NCI-H1436 (cell line): ENCODE measurements around the gene KCNE1.

Experiments used
- DNase-seq: peaks from one replicate; lab custom pipeline; 2025; lab: John Stamatoyannopoulos, UW

The KCNE1 gene

GRCh38 chr21:34535886-34536285 is 23.9 kb upstream of the KCNE1 start:
- DNase-seq, result no peak

DNA sequence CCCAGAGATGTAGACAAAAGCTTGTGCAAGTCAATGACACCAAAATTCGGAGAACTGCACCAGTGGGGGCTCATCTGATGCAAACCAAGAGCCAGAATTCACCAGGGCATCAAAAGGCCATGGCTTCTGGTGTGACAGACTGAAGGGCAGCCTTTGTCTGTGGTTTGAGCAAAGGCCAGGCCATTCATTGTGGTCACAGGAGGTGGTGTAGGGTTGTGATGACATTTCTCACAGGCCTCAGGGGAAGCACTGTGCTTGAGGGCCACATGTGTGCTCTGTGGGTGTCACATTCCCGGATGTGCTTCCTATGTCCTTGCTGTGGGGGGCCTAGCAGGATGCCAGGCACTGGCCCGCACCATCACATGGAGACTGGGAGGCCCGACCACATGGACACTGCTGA is 22.5 kb upstream of the KCNE1 start:
- DNase-seq, result no peak

- DNase-seq, result no peak
Observed at GRCh38 chr21:34533938-34534337, 21.9 kb upstream of the KCNE1 start.

DNA sequence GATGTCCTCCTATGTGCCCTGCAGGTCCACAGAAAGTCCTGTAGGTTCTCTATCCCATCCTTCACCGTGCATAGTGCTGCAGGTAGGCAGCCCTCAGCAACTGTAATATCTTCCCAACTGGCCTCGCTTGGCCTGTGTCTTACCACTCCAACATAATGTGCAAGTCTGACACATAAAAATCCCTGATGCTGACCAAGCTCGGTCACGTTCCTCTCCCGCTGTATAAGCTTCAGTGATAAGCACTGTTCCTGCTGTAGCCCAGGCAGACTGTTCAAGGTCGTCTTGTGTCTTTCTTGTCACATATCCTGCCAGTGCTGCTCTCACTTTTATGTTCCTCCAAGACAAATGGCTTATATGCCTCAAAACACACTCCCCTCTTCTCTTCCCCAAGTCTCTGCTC is 19.4 kb upstream of the KCNE1 start:
- no peak for DNase-seq

- DNase-seq, result no peak
Observed at GRCh38 chr21:34530261-34530660, 18.3 kb upstream of the KCNE1 start.

DNA sequence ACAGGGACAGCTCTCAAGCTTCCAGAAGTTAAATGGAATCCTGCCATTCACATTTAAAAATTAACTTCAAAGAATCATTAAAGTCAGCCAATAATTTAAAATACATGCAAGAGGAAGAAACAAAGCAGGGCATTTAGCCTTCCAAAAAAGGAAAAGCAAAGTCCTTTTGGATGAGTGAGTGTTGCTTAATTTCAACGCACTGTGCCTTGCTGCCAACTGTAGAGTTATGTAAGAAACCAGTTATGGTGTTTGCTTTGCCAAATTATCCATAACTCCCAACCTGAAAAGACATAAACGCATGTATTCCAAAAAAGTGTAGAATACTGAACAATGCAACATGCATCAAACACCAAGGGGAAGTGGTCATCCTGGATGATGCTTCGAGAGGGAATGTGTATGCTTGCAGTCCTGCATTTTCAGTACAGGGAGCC is 16.1 kb upstream of the KCNE1 start:
- DNase-seq, result no peak

DNA sequence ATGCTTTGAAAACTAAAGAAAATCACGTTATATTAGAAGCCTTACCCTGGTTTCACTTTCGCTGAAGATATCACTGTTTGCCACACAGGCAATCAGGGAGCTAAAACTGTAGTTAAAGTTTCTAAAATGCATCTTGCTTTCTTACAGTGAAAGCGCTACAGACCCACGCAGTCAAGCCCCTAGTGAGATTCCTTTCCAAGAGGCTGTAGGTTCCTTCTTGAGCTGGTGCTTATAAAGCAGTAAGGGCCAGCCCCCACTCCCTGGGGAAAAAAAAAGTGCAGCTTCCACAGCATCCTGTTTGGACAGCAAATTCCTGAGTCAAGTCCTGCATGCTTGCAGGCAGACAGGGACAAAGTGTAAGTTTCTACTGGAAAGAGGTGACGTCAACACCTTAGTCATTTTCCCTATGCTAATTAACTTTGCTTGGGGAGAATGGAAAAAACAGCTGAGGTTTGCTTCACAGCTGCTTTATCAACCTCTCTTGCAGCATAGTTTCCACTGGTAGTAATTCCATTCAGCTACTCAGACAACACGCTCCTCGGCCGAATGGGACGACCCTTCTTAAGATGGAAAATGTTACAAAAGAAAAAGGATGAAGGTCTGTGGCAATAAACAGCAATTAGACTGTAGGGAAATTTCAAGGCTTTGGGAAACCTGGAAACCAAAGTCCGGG is 14.7 kb upstream of the KCNE1 start:
- DNase-seq, result no peak

DNA sequence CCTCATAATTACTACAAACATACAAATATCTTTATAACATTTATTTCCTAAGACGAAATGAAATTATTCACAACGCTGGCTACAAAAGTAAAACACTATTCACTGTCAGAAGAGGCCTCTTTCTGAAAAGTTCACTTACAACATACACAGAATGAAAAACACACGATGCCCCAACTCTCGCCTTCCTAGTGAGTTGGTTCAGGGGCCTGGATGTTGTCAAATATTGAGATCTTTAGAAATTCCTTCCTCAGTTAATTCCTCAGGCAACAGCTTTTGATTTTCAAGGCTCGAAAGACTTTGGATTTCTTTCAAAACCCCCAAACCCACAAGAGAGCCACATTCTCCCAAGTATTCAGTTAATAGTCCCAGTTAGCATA is 14.2 kb upstream of the KCNE1 start:
- DNase-seq, result no peak

GRCh38 chr21:34524646-34525601 is 12.9 kb upstream of the KCNE1 start:
- DNase-seq, result no peak

- no peak for DNase-seq
Observed at GRCh38 chr21:34523019-34523555, 11.1 kb upstream of the KCNE1 start.

DNA sequence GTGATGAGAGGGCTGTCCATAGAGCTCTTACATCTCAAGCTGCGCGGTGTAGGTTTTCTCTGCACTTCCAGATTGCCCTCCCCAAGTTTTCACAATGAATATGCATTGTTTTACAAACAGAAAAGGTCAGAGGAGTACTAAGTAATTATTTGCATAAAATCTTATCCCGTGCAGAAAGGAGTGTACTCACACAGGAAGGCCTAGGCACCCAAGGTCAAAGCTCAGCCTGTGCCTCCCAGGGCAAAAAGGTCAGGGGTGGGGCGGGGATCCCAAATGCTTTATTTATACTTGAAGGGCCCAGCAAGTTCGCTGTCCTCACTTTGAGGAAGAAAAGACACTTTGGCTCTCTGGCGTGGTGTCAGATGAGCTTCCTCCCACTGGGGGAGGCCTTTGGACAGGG is 10.3 kb upstream of the KCNE1 start:
- DNase-seq, result no peak

- no peak for DNase-seq
Observed at GRCh38 chr21:34521561-34521960, 9.6 kb upstream of the KCNE1 start.

GRCh38 chr21:34520764-34521508 is 8.9 kb upstream of the KCNE1 start:
- DNase-seq, result no peak

DNA sequence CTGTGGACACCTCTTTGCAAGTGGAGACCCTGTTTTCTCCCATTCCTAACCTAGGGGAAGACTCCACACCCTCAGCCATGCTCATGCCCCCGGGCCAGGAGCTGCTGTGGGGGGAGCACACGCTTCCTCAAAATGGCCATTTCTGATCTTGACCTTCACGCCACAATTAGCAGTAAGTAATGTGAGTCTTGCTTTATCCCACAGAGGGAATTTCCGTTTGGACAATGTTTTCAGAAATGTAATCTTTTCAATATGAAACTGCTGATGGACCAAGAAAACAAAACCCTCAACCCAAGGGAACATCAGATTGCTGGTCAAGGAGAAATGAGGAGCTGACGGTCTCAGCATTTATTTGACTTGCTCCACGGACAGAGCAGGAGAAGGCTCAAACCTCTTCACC is 8.3 kb upstream of the KCNE1 start:
- no peak for DNase-seq

- no peak for DNase-seq
Observed at GRCh38 chr21:34519694-34520093, 7.7 kb upstream of the KCNE1 start.

DNA sequence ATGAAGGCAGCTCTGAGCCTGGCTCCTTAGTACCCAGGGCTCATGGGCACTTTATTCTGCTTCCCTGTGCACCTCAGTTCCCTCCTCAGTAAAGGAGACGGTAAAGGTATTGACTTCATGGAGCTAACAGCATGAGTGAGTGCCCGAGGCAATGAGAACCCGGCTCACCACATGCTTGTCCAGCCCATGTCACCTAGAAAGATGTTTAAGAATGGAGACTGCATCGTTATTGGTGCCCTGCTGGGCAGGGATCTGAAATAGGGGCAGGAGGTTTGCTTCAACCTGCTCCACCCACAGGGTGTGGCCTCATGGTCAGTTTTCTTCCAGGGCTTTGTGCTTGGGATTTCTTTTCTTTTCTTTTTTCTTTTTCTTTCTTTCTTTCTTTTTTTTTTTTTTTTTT is 7.0 kb upstream of the KCNE1 start:
- no peak for DNase-seq

GRCh38 chr21:34518301-34518700 is 6.3 kb upstream of the KCNE1 start:
- DNase-seq, result no peak

- DNase-seq, result no peak
Observed at GRCh38 chr21:34517491-34518245, 5.7 kb upstream of the KCNE1 start.

DNA sequence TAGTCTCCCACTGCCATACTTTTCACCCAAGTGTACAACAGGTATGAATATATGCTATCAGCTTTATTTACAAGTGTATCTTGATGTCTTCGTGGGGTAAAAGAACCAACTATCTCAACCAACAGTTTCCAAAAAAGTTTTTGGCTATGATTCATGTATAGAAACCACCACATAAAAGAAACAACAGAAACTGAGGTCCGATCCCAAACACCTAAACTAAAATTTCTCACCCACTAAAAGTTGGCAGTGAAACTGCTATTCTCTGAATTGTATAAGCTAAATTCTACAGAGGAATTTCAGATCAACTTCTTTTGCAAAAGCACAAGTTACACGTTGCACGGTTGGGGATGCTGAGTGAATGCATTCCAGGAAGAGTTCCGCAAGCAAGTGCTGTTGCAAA is 5.0 kb upstream of the KCNE1 start:
- no peak for DNase-seq

GRCh38 chr21:34514576-34515115 is 2.6 kb upstream of the KCNE1 start:
- no peak for DNase-seq

DNA sequence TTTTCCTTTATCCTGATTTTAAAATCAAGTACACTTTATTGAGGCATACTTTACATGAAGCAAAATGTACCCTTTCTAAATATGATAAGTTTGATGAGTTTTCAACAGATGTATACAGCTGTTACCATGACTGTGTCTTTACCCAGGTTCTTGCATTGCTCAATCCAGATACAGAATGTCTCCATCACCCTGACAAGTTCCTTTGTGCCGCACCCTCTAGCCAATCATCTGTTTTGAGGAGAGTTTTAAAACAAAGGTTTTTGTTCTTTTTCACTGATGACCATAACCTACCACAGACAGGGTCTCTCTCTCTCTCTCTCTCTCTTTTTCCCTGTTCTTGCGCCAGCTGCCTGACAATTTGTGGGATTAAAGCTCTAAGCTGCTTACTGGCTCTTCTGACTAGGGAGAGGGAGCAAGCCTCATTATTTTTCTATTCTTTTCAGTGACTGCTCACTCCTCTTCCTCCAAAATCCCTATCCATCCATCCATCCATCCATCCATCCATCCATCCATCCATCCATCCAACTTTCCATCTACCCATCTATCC is 1.2 kb upstream of the KCNE1 start:
- DNase-seq, result no peak
